ENCODE measurements around the gene DDB1. TPM values are rescaled to one million over a fixed set of nuclear protein-coding genes. Genes with fewer than 3 reads are reported as not detected.
A peak's percentile ranks its signal among the peaks of the same experiment; 100 is the strongest.

DDB1 gene
- total and polyA plus RNA-seq, 2 of the 13 experiments (the other 11 are each of a cell fraction or from before 2014, with no cell fraction given): 217 to 266 TPM

GRCh38 chr11:61294717-61295595, 37.9 kb downstream of the DDB1 start, which contains the start of gene VWCE (continued):
- TF ChIP-seq TERF1 (CRISPR knock-in tag; IDR thresholded peaks at IDR 0.05): 0 out of 2 replicates have a peak, but pooled peaks have one; percentile 47
- 0 out of 2 replicates have a peak, but pooled peaks have one; percentile 3 for TF ChIP-seq ZNF143 (CRISPR knock-in tag; IDR thresholded peaks at IDR 0.05)
- TF ChIP-seq ZNF510 (CRISPR knock-in tag; IDR thresholded peaks at IDR 0.05; ENCODE audit: low read depth): no peak
- TF ChIP-seq ZBTB43 (CRISPR knock-in tag; conservative IDR thresholded peaks at IDR 0.05): no peak
- TF ChIP-seq KLF15 (CRISPR knock-in tag; IDR thresholded peaks at IDR 0.05; ENCODE audit: borderline replicate concordance): no peak
- peak; percentile 16; the same call in 1 of the 2 replicates for TF ChIP-seq SOX5 (CRISPR knock-in tag; IDR thresholded peaks at IDR 0.05; ENCODE audit: borderline replicate concordance)
- TF ChIP-seq PHF5A (CRISPR knock-in tag; IDR thresholded peaks at IDR 0.05; ENCODE audit: low read depth, unreplicated experiment): no peak
- peak; percentile 10 for TF ChIP-seq ZNF263 (CRISPR knock-in tag; IDR thresholded peaks at IDR 0.05)
- peak; percentile 84; the same call in 1 of the 2 replicates for TF ChIP-seq ZNF839 (CRISPR knock-in tag; IDR thresholded peaks at IDR 0.05; ENCODE audit: borderline replicate concordance)
- peak; percentile 89 for TF ChIP-seq POLR2AphosphoS5 (IDR thresholded peaks at IDR 0.05; ENCODE audit: low read depth, low read length)
- no peak; the same call in 1 of the 2 replicates for TF ChIP-seq ZNF124 (CRISPR knock-in tag; IDR thresholded peaks at IDR 0.05)
- TF ChIP-seq HNF4G (IDR thresholded peaks at IDR 0.05; ENCODE audit: borderline replicate concordance, low read depth, low read length): peak; percentile 71
- peak; percentile 70; the same call in 1 of the 2 replicates for TF ChIP-seq HNF4G (CRISPR knock-in tag; IDR thresholded peaks at IDR 0.05; ENCODE audit: borderline replicate concordance, low read depth)
- TF ChIP-seq SAP130 (CRISPR knock-in tag; IDR thresholded peaks at IDR 0.05; ENCODE audit: low read depth): peak; percentile 86
- no peak for TF ChIP-seq MATR3 (CRISPR knock-in tag; IDR thresholded peaks at IDR 0.05)
- no peak; the same call in 1 of the 2 replicates for TF ChIP-seq ZNF414 (CRISPR knock-in tag; IDR thresholded peaks at IDR 0.05)
- 0 out of 2 replicates have a peak, but pooled peaks have one; percentile 59 for TF ChIP-seq SIN3A (IDR thresholded peaks at IDR 0.05; ENCODE audit: borderline replicate concordance, low read depth, low read length)
- TF ChIP-seq GPN1 (CRISPR knock-in tag; IDR thresholded peaks at IDR 0.05; ENCODE audit: borderline replicate concordance): 0 out of 2 replicates have a peak, but pooled peaks have one; percentile 57
- TF ChIP-seq PLRG1 (conservative IDR thresholded peaks at IDR 0.05): no peak
- TF ChIP-seq ARID4A (CRISPR knock-in tag; IDR thresholded peaks at IDR 0.05; ENCODE audit: borderline replicate concordance): peak; percentile 81; the same call in 1 of the 2 replicates
- TF ChIP-seq ZNF720 (CRISPR knock-in tag; IDR thresholded peaks at IDR 0.05): no peak
